H1 (cell line): ENCODE results near the gene RARRES1. TPM values are rescaled to one million over a fixed set of nuclear protein-coding genes. Genes with fewer than 3 reads are reported as not detected.

ENCODE experiments used
- CTCF ChIA-PET: fragments of 300-600 bp; sonication (Branson Sonifier 250); formaldehyde crosslinking; loops from one replicate; lab custom pipeline; 2021; ENCODE audit not compliant: partially characterized antibody; lab: Charles Lee
- POLR2A ChIA-PET: fragments of 300-600 bp; sonication (Branson Sonifier 250); formaldehyde crosslinking; loops from one replicate; lab custom pipeline; 2021; ENCODE audit warnings: inconsistent platforms; ENCODE audit not compliant: partially characterized antibody; lab: Charles Lee
- DNase-seq, 2 experiments: peaks; one replicate each; pipeline versions ENCODE4 v3.0.0 to v3.0.0-alpha.2; 2010 to 2022; ENCODE audit warnings: low spot score in 2 of 2, low read depth in 1 of 2, mixed read lengths in 1 of 2
- FAIRE-seq: peaks from 2 replicates; lab custom pipeline; 2011; peaks lifted over from hg19 to GRCh38; lab: Jason Lieb, UNC
- H2AFZ ChIP-seq: 2 replicates; pipeline ENCODE4 v1.8.1; 2012; ENCODE audit warnings: low read length, inconsistent platforms
- H2AK5ac ChIP-seq: 2 replicates; pipeline ENCODE4 v1.6.1; 2013; ENCODE audit warnings: low read depth, low read length
- H2BK120ac ChIP-seq: replicated peaks from 2 replicates; pipeline ENCODE3; 2013; ENCODE audit warnings: low read depth, low read length, inconsistent platforms
- H2BK12ac ChIP-seq: 2 replicates; pipeline ENCODE4 v1.6.1; 2013; ENCODE audit warnings: low read depth, low read length
- H2BK15ac ChIP-seq: 2 replicates; pipeline ENCODE4 v1.6.1; 2013; ENCODE audit warnings: low read length
- H2BK20ac ChIP-seq: 2 replicates; pipeline ENCODE4 v1.6.1; 2013; ENCODE audit warnings: low read length
- H2BK5ac ChIP-seq: 2 replicates; pipeline ENCODE4 v1.6.1; 2013; ENCODE audit warnings: low read depth, low read length
- H3K14ac ChIP-seq: 2 replicates; pipeline ENCODE4 v1.6.1; 2013; ENCODE audit warnings: inconsistent platforms; ENCODE audit not compliant: insufficient read length
- H3K18ac ChIP-seq: 2 replicates; pipeline ENCODE4 v1.6.1; 2013; ENCODE audit warnings: low read length; ENCODE audit errors: extremely low read depth
- H3K23ac ChIP-seq: 2 replicates; pipeline ENCODE4 v1.6.1; 2013; ENCODE audit warnings: inconsistent platforms; ENCODE audit not compliant: insufficient read length
- H3K23me2 ChIP-seq: 2 replicates; pipeline ENCODE4 v1.6.1; 2013; ENCODE audit warnings: low read depth, low read length
- H3K27ac ChIP-seq: 2 replicates; pipeline ENCODE4 v1.6.1; 2011; ENCODE audit warnings: low read depth, low read length, inconsistent platforms
- H3K27me3 ChIP-seq, 4 experiments: replicated peaks in 1 of 4; 1 replicate in 1 of 4; 2 replicates in 3 of 4; pipeline versions ENCODE4 v1.6.1 to v1.8.1; 2011 to 2013; ENCODE audit warnings: low read length in 3 of 4, mild to moderate bottlenecking in 3 of 4, inconsistent platforms in 2 of 4, mixed read lengths in 2 of 4, moderate library complexity in 1 of 4; ENCODE audit not compliant: control insufficient read depth in 3 of 4, insufficient read depth in 3 of 4; ENCODE audit errors: extremely low read depth in 1 of 4
- H3K36me3 ChIP-seq, 4 experiments: 2 replicates each; pipeline versions ENCODE4 v1.6.1 to v1.8.1; 2011 to 2013; ENCODE audit warnings: mild to moderate bottlenecking in 4 of 4, low read length in 3 of 4, moderate library complexity in 2 of 4, control low read depth in 1 of 4, inconsistent platforms in 1 of 4; ENCODE audit not compliant: insufficient read depth in 4 of 4, control insufficient read depth in 2 of 4
- H3K4ac ChIP-seq: replicated peaks from 2 replicates; pipeline ENCODE3; 2013; ENCODE audit warnings: low read length, low read depth, mixed read lengths, inconsistent platforms; ENCODE audit not compliant: insufficient read length
- H3K4me1 ChIP-seq, 4 experiments: replicated peaks in 1 of 4; 1 replicate in 1 of 4; 2 replicates in 3 of 4; pipeline versions ENCODE4 v1.6.1 to v1.8.1; 2011 to 2013; ENCODE audit warnings: low read length in 3 of 4, inconsistent platforms in 2 of 4, mixed read lengths in 1 of 4; ENCODE audit not compliant: insufficient read depth in 4 of 4, control insufficient read depth in 3 of 4
- H3K4me2 ChIP-seq, 2 experiments: 2 replicates each; pipeline versions ENCODE4 v1.6.1 to v1.8.1; 2011 to 2013; ENCODE audit warnings: low read depth in 2 of 2, low read length in 2 of 2, control low read depth in 1 of 2, inconsistent platforms in 1 of 2, mild to moderate bottlenecking in 1 of 2; ENCODE audit not compliant: insufficient read depth in 1 of 2
- H3K4me3 ChIP-seq, 4 experiments: fragments of 200-600, 300-600 bp in 1 of 4; sonication (generic), shearing (Covaris generic), sonication (Bioruptor Twin) in 1 of 4; 2 replicates each; pipeline versions ENCODE4 v1.5.1 to v1.8.1; 2011 to 2016; ENCODE audit warnings: low read length in 4 of 4, low read depth in 3 of 4, control low read depth in 2 of 4, inconsistent platforms in 2 of 4, mild to moderate bottlenecking in 2 of 4, mixed read lengths in 1 of 4, moderate library complexity in 1 of 4; ENCODE audit not compliant: insufficient read depth in 2 of 4; ENCODE audit errors: extremely low read depth in 1 of 4
- H3K56ac ChIP-seq: replicated peaks from 2 replicates; pipeline ENCODE3; 2013; ENCODE audit warnings: low read depth, mild to moderate bottlenecking, mixed read lengths, low read length, inconsistent platforms; ENCODE audit not compliant: insufficient read length
- H3K79me1 ChIP-seq: 2 replicates; pipeline ENCODE4 v1.6.1; 2013; ENCODE audit warnings: low read depth, low read length, control low read depth
- H3K79me2 ChIP-seq, 2 experiments: 2 replicates each; pipeline versions ENCODE4 v1.6.1 to v1.8.1; 2012 to 2013; ENCODE audit warnings: low read length in 2 of 2, mild to moderate bottlenecking in 2 of 2, inconsistent platforms in 1 of 2; ENCODE audit not compliant: insufficient read depth in 2 of 2, control insufficient read depth in 1 of 2
- H3K9ac ChIP-seq, 4 experiments: replicated peaks in 1 of 4; 1 replicate in 1 of 4; 2 replicates in 3 of 4; pipeline versions ENCODE4 v1.6.1 to v1.8.1; 2011 to 2013; ENCODE audit warnings: low read depth in 3 of 4, low read length in 3 of 4, control low read depth in 2 of 4, mild to moderate bottlenecking in 2 of 4, moderate library complexity in 2 of 4, inconsistent platforms in 1 of 4; ENCODE audit errors: extremely low read depth in 1 of 4
- H3K9me3 ChIP-seq, 2 experiments: 2 replicates each; pipeline versions ENCODE4 v1.6.1 to v1.8.1; 2012 to 2013; ENCODE audit warnings: mild to moderate bottlenecking in 2 of 2, moderate library complexity in 2 of 2, control low read depth in 1 of 2, inconsistent platforms in 1 of 2, low read depth in 1 of 2, low read length in 1 of 2, mixed read lengths in 1 of 2; ENCODE audit not compliant: insufficient read depth in 2 of 2
- H4K20me1 ChIP-seq, 2 experiments: replicated peaks in 1 of 2; 2 replicates each; pipeline versions ENCODE3 to v1.8.1; 2011 to 2013; ENCODE audit warnings: inconsistent platforms in 2 of 2, low read length in 2 of 2, mild to moderate bottlenecking in 1 of 2; ENCODE audit not compliant: insufficient read depth in 2 of 2, control insufficient read depth in 1 of 2
- H4K5ac ChIP-seq: 2 replicates; pipeline ENCODE4 v1.6.1; 2013; ENCODE audit warnings: low read length, low read depth, mixed read lengths, inconsistent platforms; ENCODE audit not compliant: insufficient read length
- H4K8ac ChIP-seq: 2 replicates; pipeline ENCODE4 v1.8.0; 2013; ENCODE audit warnings: mild to moderate bottlenecking, moderate library complexity, low read length, inconsistent platforms; ENCODE audit not compliant: insufficient read depth; ENCODE audit errors: extremely low read depth
- H4K91ac ChIP-seq: replicated peaks from 2 replicates; pipeline ENCODE3; 2013; ENCODE audit warnings: low read length, mixed read lengths, inconsistent platforms; ENCODE audit not compliant: insufficient read length
- BACH1 ChIP-seq: IDR thresholded peaks from 2 replicates; pipeline ENCODE4 v1.6.1; 2012; ENCODE audit warnings: low read length, improper control_type of control experiment
- BRCA1 ChIP-seq: IDR thresholded peaks from 2 replicates; pipeline ENCODE4 v1.6.1; 2012; ENCODE audit warnings: low read depth, low read length, improper control_type of control experiment
- CHD1 ChIP-seq: IDR thresholded peaks from 2 replicates; pipeline ENCODE4 v1.6.1; 2012; ENCODE audit warnings: low read depth, low read length, improper control_type of control experiment
- HDAC2 ChIP-seq, 2 experiments: fragments of 300-600 bp in 1 of 2; sonication (generic) in 1 of 2; IDR thresholded peaks; 2 replicates each; pipeline ENCODE4 v1.6.1; 2011 to 2012; ENCODE audit warnings: low read depth in 2 of 2, low read length in 2 of 2, mild to moderate bottlenecking in 2 of 2, moderate library complexity in 2 of 2, borderline replicate concordance in 1 of 2, inconsistent platforms in 1 of 2
- JUN ChIP-seq: IDR thresholded peaks from 2 replicates; pipeline ENCODE4 v1.6.1; 2011; ENCODE audit warnings: low read depth, mild to moderate bottlenecking, improper control_type of control experiment, low read length
- MAFK ChIP-seq: IDR thresholded peaks from 2 replicates; pipeline ENCODE4 v1.6.1; 2012; ENCODE audit warnings: low read depth, mild to moderate bottlenecking, improper control_type of control experiment, low read length
- NANOG ChIP-seq: IDR thresholded peaks from 2 replicates; pipeline ENCODE4 v1.6.1; 2011; ENCODE audit warnings: low read length, low read depth, mild to moderate bottlenecking, inconsistent platforms; ENCODE audit not compliant: insufficient read depth, poor library complexity, severe bottlenecking
- NRF1 ChIP-seq: IDR thresholded peaks from 2 replicates; pipeline ENCODE4 v1.6.1; 2011; ENCODE audit warnings: mild to moderate bottlenecking, low read depth, low read length, improper control_type of control experiment
- PHF8 ChIP-seq: fragments of 200-600 bp; sonication (generic); conservative IDR thresholded peaks from 2 replicates; pipeline ENCODE4 v1.7.1; 2012; ENCODE audit warnings: low read depth, mild to moderate bottlenecking, inconsistent platforms, low read length, moderate library complexity
- RBBP5 ChIP-seq: IDR thresholded peaks from 2 replicates; pipeline ENCODE4 v1.7.1; 2012; ENCODE audit warnings: low read depth, mild to moderate bottlenecking, inconsistent platforms, low read length, moderate library complexity, borderline replicate concordance
- RFX5 ChIP-seq: IDR thresholded peaks from 2 replicates; pipeline ENCODE4 v1.6.1; 2011; ENCODE audit warnings: low read depth, low read length, improper control_type of control experiment, borderline replicate concordance
- RXRA ChIP-seq: IDR thresholded peaks from 2 replicates; pipeline ENCODE4 v1.6.1; 2011; ENCODE audit warnings: low read depth, mild to moderate bottlenecking, low read length, moderate library complexity; ENCODE audit not compliant: insufficient read depth
- SP4 ChIP-seq: IDR thresholded peaks from 2 replicates; pipeline ENCODE4 v1.6.1; 2012; ENCODE audit warnings: low read length, inconsistent platforms
- WGBS, 2 experiments: shearing (Covaris generic) in 1 of 2; methylation state at CpG; one replicate each; pipeline versions ENCODE4 v1.1.6 to v1.1.7; 2013 to 2015; ENCODE audit warnings: low lambda C conversion rate in 2 of 2, mixed read lengths in 2 of 2, inconsistent platforms in 1 of 2, low coverage in 1 of 2, missing lambda C conversion rate in 1 of 2; ENCODE audit not compliant: insufficient replicate concordance in 2 of 2, insufficient coverage in 1 of 2, insufficient read length in 1 of 2; ENCODE audit errors: extremely low coverage in 1 of 2, missing lambda C conversion rate in 1 of 2; 5-methylcytosine and 5-hydroxymethylcytosine counted together
- polyA plus RNA-seq, 7 experiments: library from polyadenylated mRNA; depleted of rRNA in 3 of 7; stranded (reverse) in 5 of 7; unstranded in 2 of 7; fragments of >200 nt in 5 of 7; fragments of 200-250 nt in 2 of 7; gene quantifications; 1 replicate in 5 of 7; 2 replicates in 1 of 7; 4 replicates in 1 of 7; pipeline versions ENCODE4 v1.2.1 to v1.2.3, GENCODE V29; 2011 to 2013; ENCODE audit warnings: missing spikeins in 2 of 7, mixed read lengths in 2 of 7
- total RNA-seq: library from RNA; stranded (reverse); fragmentation: NEBNext Ultra II Directional; extraction: Animal tissue kit (Norgen Biotek cat#: 25700); gene quantifications from 2 replicates; pipeline ENCODE4 v1.2.1, GENCODE V29; 2021

Gene RARRES1
- total and polyA plus RNA-seq, 2 of the 8 experiments (the other 6 are each of a cell fraction or from before 2014, with no cell fraction given) = 0.26 to 0.71 TPM

GRCh38 chr3:158663246-158663645, 69.0 kb downstream of the RARRES1 start:
- peaks cover 8 to 62% (median 25%) of the 10 kb centered on the region in 4 experiments; a peak in 7 of 8 replicates for H3K36me3 ChIP-seq
- H2BK20ac ChIP-seq = no peak overlapping the region
- no peak overlapping the region for H3K4me3 ChIP-seq
- no peak overlapping the region for H3K4ac ChIP-seq
- no peaks in the 10 kb centered on the region for H3K79me1 ChIP-seq
- H3K14ac ChIP-seq = no peak overlapping the region
- H2BK12ac ChIP-seq = no peak overlapping the region
- no peak overlapping the region for H3K23ac ChIP-seq
- DNase-seq (no peak), FAIRE-seq (no peak)
- H2AFZ ChIP-seq = no peak overlapping the region
- H2BK15ac ChIP-seq = no peak overlapping the region
- no peaks in the 10 kb centered on the region for H3K23me2 ChIP-seq
- H3K56ac ChIP-seq = no peak overlapping the region
- H3K18ac ChIP-seq = no peak overlapping the region
- TF ChIP-seq JUN = no peak
- no peak for TF ChIP-seq PHF8
- no peak for TF ChIP-seq SP4
- TF ChIP-seq RXRA = no peak
- no peak for TF ChIP-seq RBBP5
- no peak for TF ChIP-seq RFX5
- no peak for TF ChIP-seq CHD1
- TF ChIP-seq NANOG = no peak
- TF ChIP-seq BRCA1 = no peak
- TF ChIP-seq MAFK = no peak
- no peak for TF ChIP-seq HDAC2 (IDR thresholded peaks at IDR 0.05; ENCODE audit: borderline replicate concordance in 1 of 2, low read depth in 2 of 2, low read length in 2 of 2)
- no peak for TF ChIP-seq BACH1
- no peak for TF ChIP-seq NRF1
- no peak overlapping the region for H4K5ac ChIP-seq
- no peak overlapping the region for H3K27ac ChIP-seq
- H4K20me1 ChIP-seq = peaks cover 0 to 4% of the 10 kb centered on the region in 2 experiments
- no peaks in the 10 kb centered on the region for H3K9me3 ChIP-seq
- H3K9ac ChIP-seq = no peak overlapping the region
- H3K4me2 ChIP-seq = no peak overlapping the region
- no peaks in the 10 kb centered on the region for H3K4me1 ChIP-seq
- no peak overlapping the region for H4K91ac ChIP-seq
- POLR2A ChIA-PET = no interaction called here
- H2AK5ac ChIP-seq = no peak overlapping the region
- H3K79me2 ChIP-seq = no peaks in the 10 kb centered on the region
- H3K27me3 ChIP-seq = no peaks in the 10 kb centered on the region
- WGBS, 2 experiments = 92% methylated on average over 1 of the region's 1 CpG; no CpG with 5 or more reads in 1 of the 2 experiments
- no peak overlapping the region for H2BK120ac ChIP-seq
- H4K8ac ChIP-seq = no peak overlapping the region
- no peak overlapping the region for H2BK5ac ChIP-seq
- CTCF ChIA-PET = interaction anchor here (1.6 kb wide), 1 partner anchor 64 kb away, joined by 7 read pairs; no protein-coding TSS in a partner anchor
